ENCODE results near the gene SDC4.
A peak's percentile ranks its signal among the peaks of the same experiment; 100 is the strongest.

The SDC4 gene

GRCh38 chr20:45363611-45364492 lies 15.6 kb upstream of the SDC4 start:
- peaks cover 17 to 20% of the 10 kb centered on the region in 2 experiments for H3K4me1 ChIP-seq (ENCODE audit: control insufficient read depth in 1 of 2, insufficient read depth in 2 of 2, low read length in 2 of 2)

GRCh38 chr20:45362804-45363610 lies 14.8 kb upstream of the SDC4 start, which contains the start of gene SYS1:
TSS of gene SYS1 (plus strand) at chr20:45363156. CDS start at chr20:45363532, 376 bp downstream.
- Histone ChIP-seq H2BK5ac (ENCODE audit: low read depth, low read length, poor library complexity) (peak within 1 kb of the TSS; percentile 42), H3K27me3 (ENCODE audit: insufficient read depth, low read length) (no peaks in the 10 kb centered on the region), H3K9me3 (ENCODE audit: insufficient read depth, low read depth, low read length) (no peaks in the 10 kb centered on the region), H4K12ac (ENCODE audit: low read depth, low read length) (peak within 1 kb of the TSS; percentile 2), H3K36me3 (ENCODE audit: control insufficient read depth in 1 of 2, insufficient read depth in 2 of 2, low read length in 2 of 2) (peaks cover 14 to 24% of the 10 kb centered on the region in 2 experiments), H3K4me1 (ENCODE audit: control insufficient read depth in 1 of 2, insufficient read depth in 2 of 2, low read length in 2 of 2) (peaks cover 24 to 28% of the 10 kb centered on the region in 2 experiments), H3K4ac (ENCODE audit: low read depth, low read length) (peak within 1 kb of the TSS; percentile 39), H2BK12ac (ENCODE audit: low read length) (peak within 1 kb of the TSS; percentile 53), H3K18ac (ENCODE audit: low read length) (peak within 1 kb of the TSS; percentile 46), H3K79me2 (ENCODE audit: control insufficient read depth, insufficient read depth, low read length, poor library complexity) (peaks cover 8% of the 10 kb centered on the region), H2AFZ (ENCODE audit: insufficient read depth, low read length, poor library complexity) (peak within 1 kb of the TSS; percentile 23), H2AK5ac (ENCODE audit: low read length) (no peak within 1 kb of the TSS), H4K8ac (ENCODE audit: low read depth, low read length) (peak within 1 kb of the TSS; percentile 76), H3K9ac (ENCODE audit: low read length) (peak within 1 kb of the TSS; percentile 90), H3K27ac (ENCODE audit: low read depth, low read length) (peak within 1 kb of the TSS; percentile 83), H2BK120ac (ENCODE audit: insufficient read depth, low read length, poor library complexity) (peak within 1 kb of the TSS; percentile 5), H3K79me1 (ENCODE audit: low read length) (peaks cover 26% of the 10 kb centered on the region), H3K4me3 (ENCODE audit: low read depth, low read length) (peak within 1 kb of the TSS; percentile 88), H3K14ac (ENCODE audit: low read length) (peak within 1 kb of the TSS; percentile 25), H3K23ac (ENCODE audit: low read length) (no peak within 1 kb of the TSS), H4K91ac (ENCODE audit: low read depth, low read length) (peak within 1 kb of the TSS; percentile 69), H3K4me2 (ENCODE audit: low read length) (peak within 1 kb of the TSS; percentile 84)
- WGBS (ENCODE audit: extremely low coverage, insufficient coverage, insufficient read length) = no CpG with 5 or more reads among the region's 55 CpGs
- DNase-seq = peak; percentile 98 to 100

More at GRCh38 chr20:45363611-45364492, 15.6 kb upstream of the SDC4 start:
- no peak overlapping the region for H2AFZ ChIP-seq (ENCODE audit: insufficient read depth, low read length, poor library complexity)
- peak overlapping the region; percentile 88 for H3K4me3 ChIP-seq (ENCODE audit: low read depth, low read length)
- peaks cover 8% of the 10 kb centered on the region for H3K79me2 ChIP-seq (ENCODE audit: control insufficient read depth, insufficient read depth, low read length, poor library complexity)
- peaks cover 14 to 32% of the 10 kb centered on the region in 2 experiments for H3K36me3 ChIP-seq (ENCODE audit: control insufficient read depth in 1 of 2, insufficient read depth in 2 of 2, low read length in 2 of 2)
- no peak overlapping the region for H3K23ac ChIP-seq (ENCODE audit: low read length)
- H2BK120ac ChIP-seq (ENCODE audit: insufficient read depth, low read length, poor library complexity) = no peak overlapping the region
- H3K27me3 ChIP-seq (ENCODE audit: insufficient read depth, low read length) = no peaks in the 10 kb centered on the region
- peak overlapping the region; percentile 12 for H2BK5ac ChIP-seq (ENCODE audit: low read depth, low read length, poor library complexity)
- no CpG with 5 or more reads among the region's 23 CpGs for WGBS (ENCODE audit: extremely low coverage, insufficient coverage, insufficient read length)
- peak overlapping the region; percentile 74 for H3K9ac ChIP-seq (ENCODE audit: low read length)
- no peak overlapping the region for H2BK12ac ChIP-seq (ENCODE audit: low read length)
- peak overlapping the region; percentile 13 for H3K4ac ChIP-seq (ENCODE audit: low read depth, low read length)
- no peak overlapping the region for H4K12ac ChIP-seq (ENCODE audit: low read depth, low read length)
- no peak overlapping the region for H4K91ac ChIP-seq (ENCODE audit: low read depth, low read length)
- no peak overlapping the region for H3K27ac ChIP-seq (ENCODE audit: low read depth, low read length)
- no peak for DNase-seq
- H3K14ac ChIP-seq (ENCODE audit: low read length) = peak overlapping the region; percentile 25
- peaks cover 20% of the 10 kb centered on the region for H3K79me1 ChIP-seq (ENCODE audit: low read length)
- H4K8ac ChIP-seq (ENCODE audit: low read depth, low read length) = peak overlapping the region; percentile 22
- H3K4me2 ChIP-seq (ENCODE audit: low read length) = peak overlapping the region; percentile 84
- peak overlapping the region; percentile 17 for H3K18ac ChIP-seq (ENCODE audit: low read length)
- H2AK5ac ChIP-seq (ENCODE audit: low read length) = no peak overlapping the region
- no peaks in the 10 kb centered on the region for H3K9me3 ChIP-seq (ENCODE audit: insufficient read depth, low read depth, low read length)

GRCh38 chr20:45361793-45362192 lies 13.6 kb upstream of the SDC4 start:
- H4K91ac ChIP-seq (ENCODE audit: low read depth, low read length) = no peak overlapping the region
- no peak overlapping the region for H3K9ac ChIP-seq (ENCODE audit: low read length)
- H3K36me3 ChIP-seq (ENCODE audit: control insufficient read depth in 1 of 2, insufficient read depth in 2 of 2, low read length in 2 of 2) = peaks cover 5 to 12% of the 10 kb centered on the region in 2 experiments
- H3K4ac ChIP-seq (ENCODE audit: low read depth, low read length) = no peak overlapping the region
- no peak overlapping the region for H3K14ac ChIP-seq (ENCODE audit: low read length)
- no peak overlapping the region for H2BK12ac ChIP-seq (ENCODE audit: low read length)
- WGBS (ENCODE audit: extremely low coverage, insufficient coverage, insufficient read length) = no CpG with 5 or more reads among the region's 6 CpGs
- no peaks in the 10 kb centered on the region for H3K27me3 ChIP-seq (ENCODE audit: insufficient read depth, low read length)
- no peak overlapping the region for H3K4me2 ChIP-seq (ENCODE audit: low read length)
- no peak for DNase-seq
- H4K12ac ChIP-seq (ENCODE audit: low read depth, low read length) = no peak overlapping the region
- H2BK120ac ChIP-seq (ENCODE audit: insufficient read depth, low read length, poor library complexity) = no peak overlapping the region
- no peak overlapping the region for H2AFZ ChIP-seq (ENCODE audit: insufficient read depth, low read length, poor library complexity)
- peaks cover 8% of the 10 kb centered on the region for H3K79me2 ChIP-seq (ENCODE audit: control insufficient read depth, insufficient read depth, low read length, poor library complexity)
- H2AK5ac ChIP-seq (ENCODE audit: low read length) = no peak overlapping the region
- peaks cover 26% of the 10 kb centered on the region for H3K79me1 ChIP-seq (ENCODE audit: low read length)
- H3K4me3 ChIP-seq (ENCODE audit: low read depth, low read length) = no peak overlapping the region
- no peak overlapping the region for H3K27ac ChIP-seq (ENCODE audit: low read depth, low read length)
- H3K18ac ChIP-seq (ENCODE audit: low read length) = no peak overlapping the region
- no peak overlapping the region for H4K8ac ChIP-seq (ENCODE audit: low read depth, low read length)
- peaks cover 27 to 31% of the 10 kb centered on the region in 2 experiments for H3K4me1 ChIP-seq (ENCODE audit: control insufficient read depth in 1 of 2, insufficient read depth in 2 of 2, low read length in 2 of 2)
- no peak overlapping the region for H3K23ac ChIP-seq (ENCODE audit: low read length)
- no peaks in the 10 kb centered on the region for H3K9me3 ChIP-seq (ENCODE audit: insufficient read depth, low read depth, low read length)
- H2BK5ac ChIP-seq (ENCODE audit: low read depth, low read length, poor library complexity) = no peak overlapping the region

GRCh38 chr20:45359406-45360148 lies 11.4 kb upstream of the SDC4 start:
- Histone ChIP-seq H3K36me3 (ENCODE audit: control insufficient read depth in 1 of 2, insufficient read depth in 2 of 2, low read length in 2 of 2) (no peaks in the 10 kb centered on the region), H2AK5ac (ENCODE audit: low read length) (peak overlapping the region; percentile 69), H3K14ac (ENCODE audit: low read length) (peak overlapping the region; percentile 62), H3K27ac (ENCODE audit: low read depth, low read length) (peak overlapping the region; percentile 93), H3K27me3 (ENCODE audit: insufficient read depth, low read length) (no peaks in the 10 kb centered on the region), H4K8ac (ENCODE audit: low read depth, low read length) (peak overlapping the region; percentile 39), H3K9ac (ENCODE audit: low read length) (peak overlapping the region; percentile 22), H4K91ac (ENCODE audit: low read depth, low read length) (peak overlapping the region; percentile 92), H3K4me3 (ENCODE audit: low read depth, low read length) (no peak overlapping the region), H3K79me1 (ENCODE audit: low read length) (peaks cover 26% of the 10 kb centered on the region), H2BK5ac (ENCODE audit: low read depth, low read length, poor library complexity) (peak overlapping the region; percentile 88), H3K9me3 (ENCODE audit: insufficient read depth, low read depth, low read length) (no peaks in the 10 kb centered on the region), H3K79me2 (ENCODE audit: control insufficient read depth, insufficient read depth, low read length, poor library complexity) (peaks cover 8% of the 10 kb centered on the region), H3K23ac (ENCODE audit: low read length) (no peak overlapping the region), H2BK120ac (ENCODE audit: insufficient read depth, low read length, poor library complexity) (peak overlapping the region; percentile 73), H3K4me1 (ENCODE audit: control insufficient read depth in 1 of 2, insufficient read depth in 2 of 2, low read length in 2 of 2) (peaks cover 31% of the 10 kb centered on the region in 2 experiments), H3K18ac (ENCODE audit: low read length) (peak overlapping the region; percentile 68), H2AFZ (ENCODE audit: insufficient read depth, low read length, poor library complexity) (no peak overlapping the region), H4K12ac (ENCODE audit: low read depth, low read length) (no peak overlapping the region), H3K4ac (ENCODE audit: low read depth, low read length) (peak overlapping the region; percentile 80), H2BK12ac (ENCODE audit: low read length) (peak overlapping the region; percentile 94), H3K4me2 (ENCODE audit: low read length) (peak overlapping the region; percentile 33)
- no peak for DNase-seq
- no CpG with 5 or more reads among the region's 9 CpGs for WGBS (ENCODE audit: extremely low coverage, insufficient coverage, insufficient read length)
